ENCODE measurements around the gene BCAS3. TPM values are rescaled to one million over a fixed set of nuclear protein-coding genes. Genes with fewer than 3 reads are reported as not detected.

Gene BCAS3
- polyA plus RNA-seq, 1 donor from 2014 or later = 21.6 TPM

- H3K9me3 ChIP-seq (ENCODE audit: low read length) = no peaks in the 10 kb centered on the region
- no peaks in the 10 kb centered on the region for H3K36me3 ChIP-seq (ENCODE audit: insufficient read depth, low read length)
- no peak overlapping the region for H3K4me2 ChIP-seq (ENCODE audit: low read length)
- no peaks in the 10 kb centered on the region for H3K27me3 ChIP-seq (ENCODE audit: insufficient read depth, low read depth, low read length)
- H2AFZ ChIP-seq (ENCODE audit: low read depth, low read length) = no peak overlapping the region
- no peaks in the 10 kb centered on the region for H4K20me1 ChIP-seq (ENCODE audit: insufficient read depth)
- no peak overlapping the region for H3K9ac ChIP-seq (ENCODE audit: low read length)
- H3K9me2 ChIP-seq (ENCODE audit: insufficient read depth, low read length) = no peaks in the 10 kb centered on the region
- no peak overlapping the region for H3K4me3 ChIP-seq (ENCODE audit: low read length)
- no peaks in the 10 kb centered on the region for H3F3A ChIP-seq (ENCODE audit: insufficient read depth, low read length, poor library complexity, severe bottlenecking)
- no peak overlapping the region for H3K27ac ChIP-seq (ENCODE audit: low read length)
- no peak for TF ChIP-seq EP300 (conservative IDR thresholded peaks at IDR 0.05; ENCODE audit: poor library complexity, severe bottlenecking)
- no peak for TF ChIP-seq SMC3 (conservative IDR thresholded peaks at IDR 0.05; ENCODE audit: poor library complexity)
- no peak for TF ChIP-seq MXI1 (conservative IDR thresholded peaks at IDR 0.05; ENCODE audit: poor library complexity, severe bottlenecking)
- TF ChIP-seq, protein P1, sequence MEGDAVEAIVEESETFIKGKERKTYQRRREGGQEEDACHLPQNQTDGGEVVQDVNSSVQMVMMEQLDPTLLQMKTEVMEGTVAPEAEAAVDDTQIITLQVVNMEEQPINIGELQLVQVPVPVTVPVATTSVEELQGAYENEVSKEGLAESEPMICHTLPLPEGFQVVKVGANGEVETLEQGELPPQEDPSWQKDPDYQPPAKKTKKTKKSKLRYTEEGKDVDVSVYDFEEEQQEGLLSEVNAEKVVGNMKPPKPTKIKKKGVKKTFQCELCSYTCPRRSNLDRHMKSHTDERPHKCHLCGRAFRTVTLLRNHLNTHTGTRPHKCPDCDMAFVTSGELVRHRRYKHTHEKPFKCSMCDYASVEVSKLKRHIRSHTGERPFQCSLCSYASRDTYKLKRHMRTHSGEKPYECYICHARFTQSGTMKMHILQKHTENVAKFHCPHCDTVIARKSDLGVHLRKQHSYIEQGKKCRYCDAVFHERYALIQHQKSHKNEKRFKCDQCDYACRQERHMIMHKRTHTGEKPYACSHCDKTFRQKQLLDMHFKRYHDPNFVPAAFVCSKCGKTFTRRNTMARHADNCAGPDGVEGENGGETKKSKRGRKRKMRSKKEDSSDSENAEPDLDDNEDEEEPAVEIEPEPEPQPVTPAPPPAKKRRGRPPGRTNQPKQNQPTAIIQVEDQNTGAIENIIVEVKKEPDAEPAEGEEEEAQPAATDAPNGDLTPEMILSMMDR (IDR thresholded peaks at IDR 0.05; ENCODE audit: poor library complexity, severe bottlenecking) = no peak
- no peak for TF ChIP-seq RAD21 (conservative IDR thresholded peaks at IDR 0.05)
- no peak for TF ChIP-seq EZH2 (IDR thresholded peaks at IDR 0.05; ENCODE audit: borderline replicate concordance, insufficient read depth, low read length, poor library complexity, severe bottlenecking)
- no peak for TF ChIP-seq TAF1 (IDR thresholded peaks at IDR 0.05; ENCODE audit: low read depth)
- no peak for TF ChIP-seq POLR2AphosphoS5 (IDR thresholded peaks at IDR 0.05)
- no peak for TF ChIP-seq REST (IDR thresholded peaks at IDR 0.05; ENCODE audit: borderline replicate concordance)
- H3K79me2 ChIP-seq (replicated peaks; ENCODE audit: insufficient read depth, low read length) = no peaks in the 10 kb centered on the region
These were observed 125.4 kb downstream of the BCAS3 start for GRCh38 chr17:60803059-60803458.

DNA sequence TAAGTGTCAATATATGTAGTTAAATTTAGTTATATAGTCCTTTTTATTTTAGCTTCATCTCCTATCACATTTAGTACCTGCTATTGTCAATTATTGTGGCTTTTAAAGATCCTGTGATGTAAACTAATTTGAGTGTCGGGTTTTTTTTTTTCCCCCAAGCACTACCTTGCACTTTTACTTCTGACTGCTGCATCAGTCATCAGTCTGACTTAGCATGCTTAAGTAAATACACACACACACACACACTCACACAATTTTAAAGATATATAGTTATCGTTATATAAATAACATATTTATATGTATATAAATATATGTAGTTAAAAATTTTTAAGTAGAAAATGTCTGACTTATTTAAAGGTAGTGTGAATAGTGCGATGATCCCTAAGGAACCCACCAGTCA lies 127.2 kb downstream of the BCAS3 start:
- Histone ChIP-seq H3F3A (ENCODE audit: insufficient read depth, low read length, poor library complexity, severe bottlenecking) (no peaks in the 10 kb centered on the region), H3K4me2 (ENCODE audit: low read length) (no peak overlapping the region), H3K27ac (ENCODE audit: low read length) (no peak overlapping the region), H3K9me2 (ENCODE audit: insufficient read depth, low read length) (no peaks in the 10 kb centered on the region), H3K4me3 (ENCODE audit: low read length) (no peak overlapping the region), H3K79me2 (replicated peaks; ENCODE audit: insufficient read depth, low read length) (no peaks in the 10 kb centered on the region), H4K20me1 (ENCODE audit: insufficient read depth) (no peaks in the 10 kb centered on the region), H3K9ac (ENCODE audit: low read length) (no peak overlapping the region), H3K36me3 (ENCODE audit: insufficient read depth, low read length) (no peaks in the 10 kb centered on the region), H3K9me3 (ENCODE audit: low read length) (no peaks in the 10 kb centered on the region), H2AFZ (ENCODE audit: low read depth, low read length) (no peak overlapping the region), H3K27me3 (ENCODE audit: insufficient read depth, low read depth, low read length) (no peaks in the 10 kb centered on the region)
- no peak for TF ChIP-seq SMC3 (conservative IDR thresholded peaks at IDR 0.05; ENCODE audit: poor library complexity)
- TF ChIP-seq TAF1 (IDR thresholded peaks at IDR 0.05; ENCODE audit: low read depth) = no peak
- TF ChIP-seq, protein P1 (IDR thresholded peaks at IDR 0.05; ENCODE audit: poor library complexity, severe bottlenecking) = no peak
- no peak for TF ChIP-seq REST (IDR thresholded peaks at IDR 0.05; ENCODE audit: borderline replicate concordance)
- TF ChIP-seq EP300 (conservative IDR thresholded peaks at IDR 0.05; ENCODE audit: poor library complexity, severe bottlenecking) = no peak
- TF ChIP-seq MXI1 (conservative IDR thresholded peaks at IDR 0.05; ENCODE audit: poor library complexity, severe bottlenecking) = no peak
- no peak for TF ChIP-seq RAD21 (conservative IDR thresholded peaks at IDR 0.05)
